HepG2 (cell line): ENCODE measurements around the gene RHBDL1. TPM values are rescaled to one million over a fixed set of nuclear protein-coding genes. Genes with fewer than 3 reads are reported as not detected.
A peak's percentile ranks its signal among the peaks of the same experiment; 100 is the strongest.

Source experiments
- ERF ChIP-seq: IDR thresholded peaks from 2 replicates; pipeline ENCODE4 v1.6.1; 2018; ENCODE audit warnings: missing biosample characterization, missing genetic modification reagents
- GATAD1 ChIP-seq: IDR thresholded peaks from 2 replicates; pipeline ENCODE4 v1.6.1; 2016; ENCODE audit warnings: missing genetic modification reagents, missing compliant biosample characterization
- IRF2 ChIP-seq: IDR thresholded peaks from 2 replicates; pipeline ENCODE4 v1.6.1; 2018; ENCODE audit warnings: missing genetic modification reagents, missing compliant biosample characterization
- PHB2 ChIP-seq: fragments of 450-650 bp; IDR thresholded peaks from 2 replicates; pipeline ENCODE4 v1.6.1; 2018; ENCODE audit not compliant: partially characterized antibody
- PHF8 ChIP-seq: sonication (generic); formaldehyde crosslinking; IDR thresholded peaks from 2 replicates; pipeline ENCODE4 v1.5.0; 2020; ENCODE audit warnings: missing genetic modification reagents
- PITX1 ChIP-seq: sonication (generic); formaldehyde crosslinking; IDR thresholded peaks from 2 replicates; pipeline ENCODE4 v1.5.1; 2020; ENCODE audit warnings: mild to moderate bottlenecking, missing genetic modification reagents
- PPARG ChIP-seq: conservative IDR thresholded peaks from 2 replicates; pipeline ENCODE4 v1.6.1; 2016; ENCODE audit warnings: missing biosample characterization, missing genetic modification reagents
- ZBTB39 ChIP-seq: sonication (generic); formaldehyde crosslinking; IDR thresholded peaks from 2 replicates; pipeline ENCODE4 v1.5.0; 2020; ENCODE audit warnings: missing genetic modification reagents
- ZFP91 ChIP-seq: sonication (generic); formaldehyde crosslinking; IDR thresholded peaks from 2 replicates; pipeline ENCODE4 v1.9.0; 2022; ENCODE audit warnings: missing genetic modification reagents, mild to moderate bottlenecking, borderline replicate concordance
- ZFY ChIP-seq: sonication (generic); formaldehyde crosslinking; IDR thresholded peaks from 2 replicates; pipeline ENCODE4 v1.4.0; 2020; ENCODE audit warnings: missing genetic modification reagents
- ZNF614 ChIP-seq: IDR thresholded peaks from 2 replicates; pipeline ENCODE4 v1.6.1; 2018; ENCODE audit warnings: missing biosample characterization, missing genetic modification reagents, inconsistent platforms, borderline replicate concordance
- polyA plus RNA-seq, 8 experiments: library from polyadenylated mRNA; depleted of rRNA in 3 of 8; stranded (reverse) in 7 of 8; unstranded in 1 of 8; fragments of >200 nt; fragmentation: Illumina TruSeq in 4 of 8; extraction: Trizol in 4 of 8; gene quantifications; 2 replicates each; pipeline versions ENCODE4 v1.2.1 to v1.2.3, GENCODE V29; 2011 to 2016; ENCODE audit warnings: low read depth in 4 of 8, missing spikeins in 1 of 8, mixed read lengths in 1 of 8; ENCODE audit not compliant: insufficient read depth in 1 of 8
- total RNA-seq, 5 experiments: library from RNA; depleted of rRNA; stranded (reverse); fragments of >200 nt; fragmentation: Illumina TruSeq; extraction: Trizol; gene quantifications; 2 replicates each; pipeline ENCODE4 v1.2.3, GENCODE V29; 2016; ENCODE audit warnings: low read depth in 1 of 5
- TF ChIP-seq, protein P1 (sequence below): sonication (generic); formaldehyde crosslinking; IDR thresholded peaks from 2 replicates; pipeline ENCODE4 v1.4.0; 2020; ENCODE audit warnings: mild to moderate bottlenecking, missing genetic modification reagents
- TF ChIP-seq, protein P2 (sequence below): sonication (generic); formaldehyde crosslinking; IDR thresholded peaks from 2 replicates; pipeline ENCODE4 v1.4.0; 2020; ENCODE audit warnings: missing genetic modification reagents, borderline replicate concordance

The RHBDL1 gene
- total and polyA plus RNA-seq, 2 of the 13 experiments (the other 11 are each of a cell fraction or from before 2014, with no cell fraction given): 1.8 to 3.8 TPM

GRCh38 chr16:641326-642188, 33.9 kb upstream of the RHBDL1 start, which contains the start of gene MCRIP2 (continued):
- TF ChIP-seq, protein P1, sequence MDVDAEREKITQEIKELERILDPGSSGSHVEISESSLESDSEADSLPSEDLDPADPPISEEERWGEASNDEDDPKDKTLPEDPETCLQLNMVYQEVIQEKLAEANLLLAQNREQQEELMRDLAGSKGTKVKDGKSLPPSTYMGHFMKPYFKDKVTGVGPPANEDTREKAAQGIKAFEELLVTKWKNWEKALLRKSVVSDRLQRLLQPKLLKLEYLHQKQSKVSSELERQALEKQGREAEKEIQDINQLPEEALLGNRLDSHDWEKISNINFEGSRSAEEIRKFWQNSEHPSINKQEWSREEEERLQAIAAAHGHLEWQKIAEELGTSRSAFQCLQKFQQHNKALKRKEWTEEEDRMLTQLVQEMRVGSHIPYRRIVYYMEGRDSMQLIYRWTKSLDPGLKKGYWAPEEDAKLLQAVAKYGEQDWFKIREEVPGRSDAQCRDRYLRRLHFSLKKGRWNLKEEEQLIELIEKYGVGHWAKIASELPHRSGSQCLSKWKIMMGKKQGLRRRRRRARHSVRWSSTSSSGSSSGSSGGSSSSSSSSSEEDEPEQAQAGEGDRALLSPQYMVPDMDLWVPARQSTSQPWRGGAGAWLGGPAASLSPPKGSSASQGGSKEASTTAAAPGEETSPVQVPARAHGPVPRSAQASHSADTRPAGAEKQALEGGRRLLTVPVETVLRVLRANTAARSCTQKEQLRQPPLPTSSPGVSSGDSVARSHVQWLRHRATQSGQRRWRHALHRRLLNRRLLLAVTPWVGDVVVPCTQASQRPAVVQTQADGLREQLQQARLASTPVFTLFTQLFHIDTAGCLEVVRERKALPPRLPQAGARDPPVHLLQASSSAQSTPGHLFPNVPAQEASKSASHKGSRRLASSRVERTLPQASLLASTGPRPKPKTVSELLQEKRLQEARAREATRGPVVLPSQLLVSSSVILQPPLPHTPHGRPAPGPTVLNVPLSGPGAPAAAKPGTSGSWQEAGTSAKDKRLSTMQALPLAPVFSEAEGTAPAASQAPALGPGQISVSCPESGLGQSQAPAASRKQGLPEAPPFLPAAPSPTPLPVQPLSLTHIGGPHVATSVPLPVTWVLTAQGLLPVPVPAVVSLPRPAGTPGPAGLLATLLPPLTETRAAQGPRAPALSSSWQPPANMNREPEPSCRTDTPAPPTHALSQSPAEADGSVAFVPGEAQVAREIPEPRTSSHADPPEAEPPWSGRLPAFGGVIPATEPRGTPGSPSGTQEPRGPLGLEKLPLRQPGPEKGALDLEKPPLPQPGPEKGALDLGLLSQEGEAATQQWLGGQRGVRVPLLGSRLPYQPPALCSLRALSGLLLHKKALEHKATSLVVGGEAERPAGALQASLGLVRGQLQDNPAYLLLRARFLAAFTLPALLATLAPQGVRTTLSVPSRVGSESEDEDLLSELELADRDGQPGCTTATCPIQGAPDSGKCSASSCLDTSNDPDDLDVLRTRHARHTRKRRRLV (CRISPR knock-in tag): no peak
- TF ChIP-seq GATAD1 (CRISPR knock-in tag): peak; percentile 55; the same call in 1 of the 2 replicates
- TF ChIP-seq ZNF614: no peak
- TF ChIP-seq IRF2: peak; percentile 28; the same call in 1 of the 2 replicates
- TF ChIP-seq PITX1 (CRISPR knock-in tag): 0 out of 2 replicates have a peak, but pooled peaks have one; percentile 31
- TF ChIP-seq PHF8: peak; percentile 73
- TF ChIP-seq ZFP91 (CRISPR knock-in tag): peak; percentile 99
- 0 out of 2 replicates have a peak, but pooled peaks have one; percentile 23 for TF ChIP-seq ERF (CRISPR knock-in tag)
- TF ChIP-seq ZFY (CRISPR knock-in tag): peak; percentile 69; the same call in 1 of the 2 replicates
- TF ChIP-seq PPARG (CRISPR knock-in tag): peak; percentile 79
- TF ChIP-seq, protein P2, sequence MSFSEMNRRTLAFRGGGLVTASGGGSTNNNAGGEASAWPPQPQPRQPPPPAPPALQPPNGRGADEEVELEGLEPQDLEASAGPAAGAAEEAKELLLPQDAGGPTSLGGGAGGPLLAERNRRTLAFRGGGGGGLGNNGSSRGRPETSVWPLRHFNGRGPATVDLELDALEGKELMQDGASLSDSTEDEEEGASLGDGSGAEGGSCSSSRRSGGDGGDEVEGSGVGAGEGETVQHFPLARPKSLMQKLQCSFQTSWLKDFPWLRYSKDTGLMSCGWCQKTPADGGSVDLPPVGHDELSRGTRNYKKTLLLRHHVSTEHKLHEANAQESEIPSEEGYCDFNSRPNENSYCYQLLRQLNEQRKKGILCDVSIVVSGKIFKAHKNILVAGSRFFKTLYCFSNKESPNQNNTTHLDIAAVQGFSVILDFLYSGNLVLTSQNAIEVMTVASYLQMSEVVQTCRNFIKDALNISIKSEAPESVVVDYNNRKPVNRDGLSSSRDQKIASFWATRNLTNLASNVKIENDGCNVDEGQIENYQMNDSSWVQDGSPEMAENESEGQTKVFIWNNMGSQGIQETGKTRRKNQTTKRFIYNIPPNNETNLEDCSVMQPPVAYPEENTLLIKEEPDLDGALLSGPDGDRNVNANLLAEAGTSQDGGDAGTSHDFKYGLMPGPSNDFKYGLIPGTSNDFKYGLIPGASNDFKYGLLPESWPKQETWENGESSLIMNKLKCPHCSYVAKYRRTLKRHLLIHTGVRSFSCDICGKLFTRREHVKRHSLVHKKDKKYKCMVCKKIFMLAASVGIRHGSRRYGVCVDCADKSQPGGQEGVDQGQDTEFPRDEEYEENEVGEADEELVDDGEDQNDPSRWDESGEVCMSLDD (CRISPR knock-in tag): peak; percentile 46; the same call in 1 of the 2 replicates
- TF ChIP-seq ZBTB39 (CRISPR knock-in tag): peak; percentile 67; the same call in 1 of the 2 replicates
- TF ChIP-seq PHB2: no peak
